CD4-positive, alpha-beta T cell (primary cell): ENCODE results near the gene ACKR2. TPM values are rescaled to one million over a fixed set of nuclear protein-coding genes. Genes with fewer than 3 reads are reported as not detected.

ENCODE experiments used
- ATAC-seq: fragments of 200-7000 bp; cut with Tn5 transposase; one replicate; pipeline ENCODE4 v1.10.0; 2022; ENCODE audit warnings: mild to moderate bottlenecking; ENCODE audit not compliant: poor library complexity
- CTCF ChIA-PET: fragments of 350-600 bp; sonication (Branson Sonifier 250); formaldehyde crosslinking; loops from one replicate; lab custom pipeline; 2021; ENCODE audit warnings: antibody characterized with exemption, inconsistent platforms; lab: Charles Lee
- POLR2A ChIA-PET: fragments of 350-600 bp; sonication (Branson Sonifier 250); formaldehyde crosslinking; loops from one replicate; lab custom pipeline; 2021; ENCODE audit warnings: antibody characterized with exemption, inconsistent platforms; lab: Charles Lee
- DNase-seq, 14 experiments: peaks; one replicate each; pipeline ENCODE4 v3.0.0-alpha.2; 2013 to 2020; ENCODE audit warnings: mixed read lengths in 2 of 14
- H3K27ac ChIP-seq, 2 donors: one replicate each; pipeline versions ENCODE4 v1.5.1 to v1.7.0; 2013; ENCODE audit warnings: low read length in 2 of 2, low read depth in 1 of 2, mild to moderate bottlenecking in 1 of 2
- H3K27me3 ChIP-seq, 2 experiments: 1 replicate in 1 of 2; 2 replicates in 1 of 2; pipeline versions ENCODE4 v1.6.1 to v1.7.0; 2013; ENCODE audit warnings: low read length in 2 of 2, control low read depth in 1 of 2, mild to moderate bottlenecking in 1 of 2, moderate library complexity in 1 of 2; ENCODE audit not compliant: insufficient read depth in 2 of 2, control insufficient read depth in 1 of 2
- H3K36me3 ChIP-seq: one replicate; pipeline ENCODE4 v1.6.1; 2013; ENCODE audit warnings: low read length, control low read depth; ENCODE audit not compliant: insufficient read depth
- H3K4me1 ChIP-seq: one replicate; pipeline ENCODE4 v1.6.1; 2013; ENCODE audit warnings: low read length, control low read depth; ENCODE audit not compliant: insufficient read depth
- H3K4me3 ChIP-seq: one replicate; pipeline ENCODE4 v1.5.1; 2013; ENCODE audit warnings: mild to moderate bottlenecking, low read length, moderate library complexity
- H3K9me3 ChIP-seq, 2 experiments: 1 replicate in 1 of 2; 2 replicates in 1 of 2; pipeline versions ENCODE4 v1.6.1 to v1.7.0; 2013; ENCODE audit warnings: low read length in 2 of 2, mild to moderate bottlenecking in 2 of 2, control low read depth in 1 of 2, moderate library complexity in 1 of 2; ENCODE audit not compliant: control insufficient read depth in 1 of 2, insufficient read depth in 1 of 2
- H3K27ac Mint-ChIP-seq: one replicate; pipeline ENCODE4 v1.8.0; 2020; ENCODE audit warnings: mixed read lengths
- H3K27me3 Mint-ChIP-seq: one replicate; pipeline ENCODE4 v1.8.0; 2021; ENCODE audit warnings: mixed read lengths
- H3K36me3 Mint-ChIP-seq: one replicate; pipeline ENCODE4 v1.8.0; 2021; ENCODE audit warnings: low read depth, mixed read lengths
- H3K4me1 Mint-ChIP-seq: one replicate; pipeline ENCODE4 v1.8.0; 2021; ENCODE audit warnings: low read depth, mixed read lengths
- H3K4me3 Mint-ChIP-seq: one replicate; pipeline ENCODE4 v1.8.0; 2020; ENCODE audit warnings: mild to moderate bottlenecking, mixed read lengths
- H3K9me3 Mint-ChIP-seq: one replicate; pipeline ENCODE4 v1.8.0; 2020; ENCODE audit warnings: mixed read lengths
- intact Hi-C, 2 experiments: fragments of 100-400 bp; cut with DNase I in 1 of 2; cut with micrococcal nuclease in 1 of 2; formaldehyde crosslinking; loops; one replicate each; pipeline versions ENCODE4 v1.15.1 to v1.9.0; 2023 to 2025; cut with DNase I, micrococcal nuclease
- total RNA-seq, 174 experiments: library from RNA in 2 of 174; stranded (reverse) in 2 of 174; gene quantifications; one replicate each; pipeline ENCODE4 v1.2.3 and lab custom pipeline; 2021 to 2026
- TF ChIP-seq, protein P1 (sequence below): fragments of 200-600 bp; IDR thresholded peaks from one replicate; pipeline ENCODE4 v1.8.0; 2022; ENCODE audit warnings: antibody characterized with exemption, mild to moderate bottlenecking

The ACKR2 gene
- total RNA-seq, 2 experiments from 2014 or later = 0.42 TPM; not detected in 1

DNA sequence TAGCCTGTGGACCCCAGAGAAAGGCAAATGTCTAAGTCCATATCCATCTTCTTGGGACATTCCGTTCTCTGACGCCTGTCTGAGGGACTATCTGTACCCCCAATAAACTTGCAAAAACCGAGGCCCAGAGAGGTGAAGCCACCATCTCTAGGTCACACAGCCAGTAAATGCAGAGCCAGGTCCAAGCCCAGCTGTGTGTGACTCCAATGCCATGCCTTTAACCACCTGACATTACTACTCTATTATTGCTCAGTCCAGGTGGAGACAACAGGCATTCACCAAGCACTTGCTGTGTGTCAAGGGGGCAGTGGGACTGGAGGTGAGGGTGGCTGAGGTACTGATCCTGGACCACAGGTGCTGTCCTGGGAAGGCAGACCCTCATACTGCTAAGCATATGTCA lies 41.0 kb downstream of the ACKR2 start:
- DNase-seq (no peak), ATAC-seq (no peak)
- POLR2A ChIA-PET = no interaction called here
- Histone ChIP-seq H3K4me1 (peaks cover 11% of the 10 kb centered on the region), H3K27me3 (no peaks in the 10 kb centered on the region), H3K27ac (no peak overlapping the region), H3K36me3 (no peaks in the 10 kb centered on the region), H3K9me3 (no peaks in the 10 kb centered on the region), H3K4me3 (no peak overlapping the region)
- Mint-ChIP-seq H3K27me3 (peaks cover 2% of the 10 kb centered on the region), H3K9me3 (no peaks in the 10 kb centered on the region), H3K36me3 (no peaks in the 10 kb centered on the region), H3K27ac (no peak overlapping the region), H3K4me3 (no peak overlapping the region), H3K4me1 (peaks cover 7% of the 10 kb centered on the region)
- TF ChIP-seq, protein P1, sequence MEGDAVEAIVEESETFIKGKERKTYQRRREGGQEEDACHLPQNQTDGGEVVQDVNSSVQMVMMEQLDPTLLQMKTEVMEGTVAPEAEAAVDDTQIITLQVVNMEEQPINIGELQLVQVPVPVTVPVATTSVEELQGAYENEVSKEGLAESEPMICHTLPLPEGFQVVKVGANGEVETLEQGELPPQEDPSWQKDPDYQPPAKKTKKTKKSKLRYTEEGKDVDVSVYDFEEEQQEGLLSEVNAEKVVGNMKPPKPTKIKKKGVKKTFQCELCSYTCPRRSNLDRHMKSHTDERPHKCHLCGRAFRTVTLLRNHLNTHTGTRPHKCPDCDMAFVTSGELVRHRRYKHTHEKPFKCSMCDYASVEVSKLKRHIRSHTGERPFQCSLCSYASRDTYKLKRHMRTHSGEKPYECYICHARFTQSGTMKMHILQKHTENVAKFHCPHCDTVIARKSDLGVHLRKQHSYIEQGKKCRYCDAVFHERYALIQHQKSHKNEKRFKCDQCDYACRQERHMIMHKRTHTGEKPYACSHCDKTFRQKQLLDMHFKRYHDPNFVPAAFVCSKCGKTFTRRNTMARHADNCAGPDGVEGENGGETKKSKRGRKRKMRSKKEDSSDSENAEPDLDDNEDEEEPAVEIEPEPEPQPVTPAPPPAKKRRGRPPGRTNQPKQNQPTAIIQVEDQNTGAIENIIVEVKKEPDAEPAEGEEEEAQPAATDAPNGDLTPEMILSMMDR = no peak
- intact Hi-C loops = no loop called here
- CTCF ChIA-PET = no interaction called here

DNA sequence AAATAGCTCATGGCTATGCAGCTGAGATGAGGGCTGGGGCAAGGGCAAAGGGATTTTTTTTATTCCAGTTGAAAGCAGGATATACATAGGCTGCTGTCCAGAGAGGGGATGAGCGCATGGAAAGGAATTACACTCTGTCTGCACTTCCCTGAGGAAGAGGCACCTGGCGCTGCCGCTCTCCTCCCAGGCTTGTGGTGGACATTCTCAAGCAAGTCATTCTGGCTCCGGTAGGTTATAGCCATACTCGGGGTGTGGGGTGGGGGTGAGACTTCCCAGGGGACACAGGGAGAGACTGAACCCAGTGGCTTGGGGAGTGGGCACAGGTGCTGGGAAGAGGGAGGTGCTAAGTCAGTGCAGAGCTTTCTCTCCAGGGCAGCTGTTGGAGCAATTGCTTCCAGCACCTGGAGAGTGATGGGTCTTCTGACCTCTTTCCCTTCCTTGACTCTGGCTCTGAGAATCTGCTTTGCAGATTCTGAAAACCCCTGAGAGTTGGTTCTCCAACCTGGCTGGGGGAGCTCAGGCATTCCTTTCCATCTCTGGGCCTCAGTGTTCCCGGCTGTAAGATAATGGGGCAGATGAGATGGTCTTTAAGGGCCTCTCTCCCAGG lies 42.1 kb downstream of the ACKR2 start:
- Histone ChIP-seq H3K36me3 (no peaks in the 10 kb centered on the region), H3K27me3 (no peaks in the 10 kb centered on the region), H3K4me1 (peaks cover 11% of the 10 kb centered on the region), H3K27ac (no peak overlapping the region), H3K4me3 (no peak overlapping the region), H3K9me3 (no peaks in the 10 kb centered on the region)
- ChIA-PET POLR2A (no interaction called here), CTCF (no interaction called here)
- intact Hi-C loops = no loop called here
- DNase-seq = no peak
- TF ChIP-seq, protein P1 = no peak
- no peak for ATAC-seq
- no peaks in the 10 kb centered on the region for H3K9me3 Mint-ChIP-seq
- H3K4me3 Mint-ChIP-seq = no peak overlapping the region
- peaks cover 7% of the 10 kb centered on the region for H3K4me1 Mint-ChIP-seq
- no peak overlapping the region for H3K27ac Mint-ChIP-seq
- peaks cover 5% of the 10 kb centered on the region for H3K27me3 Mint-ChIP-seq
- H3K36me3 Mint-ChIP-seq = no peaks in the 10 kb centered on the region

DNA sequence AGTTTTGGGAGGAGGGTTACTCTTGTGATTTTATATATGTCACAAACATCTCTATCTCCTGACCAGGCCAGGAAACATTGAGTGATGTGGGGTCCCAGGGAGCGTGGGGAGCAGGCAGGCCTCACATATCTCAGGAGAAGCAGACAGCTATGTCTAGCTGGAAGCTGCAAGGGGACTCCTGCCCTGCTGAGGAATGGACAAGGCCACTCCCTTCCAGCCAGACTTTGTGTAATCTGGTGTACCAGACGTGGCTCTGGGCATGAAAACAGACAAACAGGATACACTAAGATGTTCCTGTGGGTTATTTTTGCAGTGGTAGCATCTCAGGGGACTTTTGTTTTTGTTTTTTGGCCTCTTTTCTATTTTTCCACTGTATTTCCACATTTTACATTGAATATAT lies 43.2 kb downstream of the ACKR2 start:
- H3K9me3 ChIP-seq = no peaks in the 10 kb centered on the region
- no peak for ATAC-seq
- no peaks in the 10 kb centered on the region for H3K36me3 ChIP-seq
- H3K27me3 ChIP-seq = no peaks in the 10 kb centered on the region
- no peak overlapping the region for H3K27ac ChIP-seq
- Mint-ChIP-seq H3K27me3 (peaks cover 13% of the 10 kb centered on the region), H3K4me1 (peaks cover under 1% of the 10 kb centered on the region), H3K36me3 (no peaks in the 10 kb centered on the region), H3K4me3 (no peak overlapping the region), H3K9me3 (no peaks in the 10 kb centered on the region), H3K27ac (no peak overlapping the region)
- TF ChIP-seq, protein P1 = no peak
- H3K4me1 ChIP-seq = peaks cover 4% of the 10 kb centered on the region
- ChIA-PET POLR2A (no interaction called here), CTCF (no interaction called here)
- intact Hi-C loops = no loop called here
- DNase-seq = no peak
- no peak overlapping the region for H3K4me3 ChIP-seq
